Neuron (in vitro differentiated cells): Measurements from ENCODE around the gene ARL13B.
A peak's percentile ranks its signal among the peaks of the same experiment; 100 is the strongest.
"Not testable (repeated sequence)": the region's sequence is repeated elsewhere in the genome, so short reads cannot be mapped to it uniquely, and the experiment has no call there.

Experiments used
- H2AFZ ChIP-seq: one replicate; pipeline ENCODE4 v1.6.1; 2013; ENCODE audit warnings: low read depth, mild to moderate bottlenecking, inconsistent platforms, low read length, moderate library complexity
- H3K27me3 ChIP-seq: one replicate; pipeline ENCODE4 v1.6.1; 2013; ENCODE audit warnings: low read length; ENCODE audit not compliant: insufficient read depth
- H3K36me3 ChIP-seq: one replicate; pipeline ENCODE4 v1.6.1; 2013; ENCODE audit warnings: low read length; ENCODE audit not compliant: insufficient read depth
- H3K4me1 ChIP-seq: one replicate; pipeline ENCODE4 v1.6.1; 2013; ENCODE audit warnings: low read length; ENCODE audit not compliant: insufficient read depth
- H3K4me3 ChIP-seq: 2 replicates; pipeline ENCODE4 v1.5.1; 2013; ENCODE audit warnings: mild to moderate bottlenecking, low read length, moderate library complexity
- H3K9me3 ChIP-seq: one replicate; pipeline ENCODE4 v1.6.1; 2013; ENCODE audit warnings: low read length

Gene ARL13B

GRCh38 chr3:93979850-93980676 lies at the start of gene ARL13B:
TSS of gene ARL13B (plus strand) at chr3:93980155. CDS start at chr3:93980424, 269 bp downstream.
- H2AFZ ChIP-seq: peak within 1 kb of the TSS; percentile 81
- H3K4me1 ChIP-seq: peaks cover 11% of the 10 kb centered on the region
- no peaks in the 10 kb centered on the region for H3K27me3 ChIP-seq
- no peaks in the 10 kb centered on the region for H3K36me3 ChIP-seq
- H3K4me3 ChIP-seq: peak within 1 kb of the TSS; percentile 78
- no peaks in the 10 kb centered on the region for H3K9me3 ChIP-seq

- Histone ChIP-seq H3K27me3 (no peaks in the 10 kb centered on the region), H3K9me3 (no peaks in the 10 kb centered on the region), H3K4me1 (no peaks in the 10 kb centered on the region), H3K4me3 (no peak overlapping the region), H3K36me3 (no peaks in the 10 kb centered on the region), H2AFZ (no peak overlapping the region)
These were observed 48.2 kb upstream of the ARL13B start for GRCh38 chr3:93931597-93932229.

- H3K36me3 ChIP-seq: no peaks in the 10 kb centered on the region
- H2AFZ ChIP-seq: no peak overlapping the region
These were observed 45.4 kb upstream of the ARL13B start for GRCh38 chr3:93934366-93935046.

GRCh38 chr3:93936549-93936948 lies 43.4 kb upstream of the ARL13B start:
- no peak overlapping the region for H2AFZ ChIP-seq
- no peak overlapping the region for H3K4me3 ChIP-seq
- no peaks in the 10 kb centered on the region for H3K4me1 ChIP-seq
- no peaks in the 10 kb centered on the region for H3K27me3 ChIP-seq
- no peaks in the 10 kb centered on the region for H3K36me3 ChIP-seq
- no peaks in the 10 kb centered on the region for H3K9me3 ChIP-seq

More at GRCh38 chr3:93934366-93935046, 45.4 kb upstream of the ARL13B start:
- Histone ChIP-seq H3K27me3 (no peaks in the 10 kb centered on the region), H3K4me1 (no peaks in the 10 kb centered on the region), H3K4me3 (no peak overlapping the region), H3K9me3 (no peaks in the 10 kb centered on the region)

- H3K4me3 ChIP-seq, H2AFZ ChIP-seq, H3K4me1 ChIP-seq, H3K27me3 ChIP-seq, H3K9me3 ChIP-seq, H3K36me3 ChIP-seq: not testable (repeated sequence)
These were observed 42.5 kb upstream of the ARL13B start for GRCh38 chr3:93937485-93937884.

- not testable (repeated sequence) for H3K4me1 ChIP-seq, H2AFZ ChIP-seq, H3K9me3 ChIP-seq, H3K27me3 ChIP-seq, H3K4me3 ChIP-seq, H3K36me3 ChIP-seq
These were observed 30.0 kb upstream of the ARL13B start for GRCh38 chr3:93949958-93950357.

GRCh38 chr3:93961026-93961425 lies 18.9 kb upstream of the ARL13B start:
- Histone ChIP-seq H3K36me3 (no peaks in the 10 kb centered on the region), H3K27me3 (no peaks in the 10 kb centered on the region), H3K9me3 (no peaks in the 10 kb centered on the region), H3K4me3 (no peak overlapping the region), H3K4me1 (no peaks in the 10 kb centered on the region), H2AFZ (no peak overlapping the region)

- Histone ChIP-seq H3K9me3 (no peaks in the 10 kb centered on the region), H3K4me1 (no peaks in the 10 kb centered on the region), H3K36me3 (no peaks in the 10 kb centered on the region), H2AFZ (no peak overlapping the region), H3K4me3 (no peak overlapping the region), H3K27me3 (no peaks in the 10 kb centered on the region)
These were observed 18.5 kb upstream of the ARL13B start for GRCh38 chr3:93961489-93961888.

- no peaks in the 10 kb centered on the region for H3K4me1 ChIP-seq
- no peak overlapping the region for H3K4me3 ChIP-seq
- H3K27me3 ChIP-seq: no peaks in the 10 kb centered on the region
- H3K9me3 ChIP-seq: no peaks in the 10 kb centered on the region
- H2AFZ ChIP-seq: no peak overlapping the region
- H3K36me3 ChIP-seq: no peaks in the 10 kb centered on the region
These were observed 17.2 kb upstream of the ARL13B start for GRCh38 chr3:93962798-93963197.

GRCh38 chr3:93965106-93965505 lies 14.8 kb upstream of the ARL13B start:
- H3K9me3 ChIP-seq, H3K36me3 ChIP-seq, H3K4me1 ChIP-seq, H2AFZ ChIP-seq, H3K4me3 ChIP-seq, H3K27me3 ChIP-seq: not testable (repeated sequence)

GRCh38 chr3:93969443-93969842 lies 10.5 kb upstream of the ARL13B start:
- Histone ChIP-seq H3K9me3 (no peaks in the 10 kb centered on the region), H3K4me1 (no peaks in the 10 kb centered on the region), H3K36me3 (no peaks in the 10 kb centered on the region), H3K4me3 (no peak overlapping the region), H2AFZ (no peak overlapping the region), H3K27me3 (no peaks in the 10 kb centered on the region)

- Histone ChIP-seq H3K4me1 (no peaks in the 10 kb centered on the region), H3K4me3 (no peak overlapping the region), H3K27me3 (no peaks in the 10 kb centered on the region), H3K9me3 (no peaks in the 10 kb centered on the region), H3K36me3 (no peaks in the 10 kb centered on the region), H2AFZ (no peak overlapping the region)
These were observed 10.0 kb upstream of the ARL13B start for GRCh38 chr3:93969997-93970396.
